ENCODE results near the gene SF3B4.

SF3B4 gene

GRCh38 chr1:149934356-149934755 is 6.8 kb upstream of the SF3B4 start:
- no peak for TF ChIP-seq CTCF (IDR thresholded peaks at IDR 0.05; ENCODE audit: low read depth, low read length, missing control alignments)
- H3K4me3 ChIP-seq (ENCODE audit: low read depth, low read length): no peak overlapping the region
- no peak for DNase-seq (ENCODE audit: low read depth)
- in situ Hi-C loops (cut with HindIII; ENCODE audit: low sequenced_read_pairs): no loop called here

- TF ChIP-seq CTCF (IDR thresholded peaks at IDR 0.05; ENCODE audit: low read depth, low read length, missing control alignments): no peak
- in situ Hi-C loops (cut with HindIII; ENCODE audit: low sequenced_read_pairs): no loop called here
- DNase-seq (ENCODE audit: low read depth): no peak
- H3K4me3 ChIP-seq (ENCODE audit: low read depth, low read length): no peak overlapping the region
These were observed 5.6 kb upstream of the SF3B4 start for GRCh38 chr1:149933208-149933607.

GRCh38 chr1:149932474-149932873 is 4.9 kb upstream of the SF3B4 start:
- no peak for TF ChIP-seq CTCF (IDR thresholded peaks at IDR 0.05; ENCODE audit: low read depth, low read length, missing control alignments)
- DNase-seq (ENCODE audit: low read depth): no peak
- in situ Hi-C loops (cut with HindIII; ENCODE audit: low sequenced_read_pairs): no loop called here
- H3K4me3 ChIP-seq (ENCODE audit: low read depth, low read length): no peak overlapping the region

- H3K4me3 ChIP-seq (ENCODE audit: low read depth, low read length): no peak overlapping the region
- no peak for TF ChIP-seq CTCF (IDR thresholded peaks at IDR 0.05; ENCODE audit: low read depth, low read length, missing control alignments)
- in situ Hi-C loops (cut with HindIII; ENCODE audit: low sequenced_read_pairs): no loop called here
- DNase-seq (ENCODE audit: low read depth): no peak
These were observed 3.7 kb upstream of the SF3B4 start for GRCh38 chr1:149931212-149931790.

GRCh38 chr1:149929856-149930255 is 2.3 kb upstream of the SF3B4 start:
- in situ Hi-C loops (cut with HindIII; ENCODE audit: low sequenced_read_pairs): no loop called here
- no peak for TF ChIP-seq CTCF (IDR thresholded peaks at IDR 0.05; ENCODE audit: low read depth, low read length, missing control alignments)
- DNase-seq (ENCODE audit: low read depth): no peak
- no peak overlapping the region for H3K4me3 ChIP-seq (ENCODE audit: low read depth, low read length)

GRCh38 chr1:149928401-149928724 is 760 bp upstream of the SF3B4 start:
- in situ Hi-C loops (cut with HindIII; ENCODE audit: low sequenced_read_pairs): no loop called here
- TF ChIP-seq CTCF (IDR thresholded peaks at IDR 0.05; ENCODE audit: low read depth, low read length, missing control alignments): no peak
- H3K4me3 ChIP-seq (ENCODE audit: low read depth, low read length): peak overlapping the region; percentile 97
- DNase-seq (ENCODE audit: low read depth): no peak
